Globus pallidus (tissue), 1 donor: ENCODE results near the gene INHBB.

Source experiments
- DNase-seq: peaks from one replicate; pipeline ENCODE4 v3.0.0-alpha.2; 2015; ENCODE audit warnings: low spot score

Gene INHBB

GRCh38 chr2:120357768-120358167, 11.8 kb downstream of the INHBB start:
- DNase-seq, result no peak

- no peak for DNase-seq
These were observed 13.0 kb downstream of the INHBB start for GRCh38 chr2:120358734-120359465.

GRCh38 chr2:120360307-120360855, 14.4 kb downstream of the INHBB start:
- no peak for DNase-seq

GRCh38 chr2:120362926-120363325, 17.0 kb downstream of the INHBB start:
- no peak for DNase-seq

- DNase-seq, result no peak
These were observed 19.4 kb downstream of the INHBB start for GRCh38 chr2:120365236-120365793.

GRCh38 chr2:120366698-120367097, 20.8 kb downstream of the INHBB start:
- no peak for DNase-seq

- DNase-seq, result no peak
These were observed 21.3 kb downstream of the INHBB start for GRCh38 chr2:120367221-120367620.

- no peak for DNase-seq
These were observed 21.7 kb downstream of the INHBB start for GRCh38 chr2:120367649-120368048.

GRCh38 chr2:120368086-120368485, 22.1 kb downstream of the INHBB start:
- no peak for DNase-seq

GRCh38 chr2:120369250-120369649, 23.3 kb downstream of the INHBB start:
- DNase-seq, result no peak

- DNase-seq, result no peak
These were observed 26.2 kb downstream of the INHBB start for GRCh38 chr2:120371969-120372625.

- no peak for DNase-seq
These were observed 26.9 kb downstream of the INHBB start for GRCh38 chr2:120372816-120373215.

GRCh38 chr2:120373424-120373823, 27.5 kb downstream of the INHBB start:
- DNase-seq, result no peak

GRCh38 chr2:120374821-120375220, 28.9 kb downstream of the INHBB start:
- DNase-seq, result no peak

- no peak for DNase-seq
These were observed 29.5 kb downstream of the INHBB start for GRCh38 chr2:120375251-120376020.

GRCh38 chr2:120376101-120376500, 30.2 kb downstream of the INHBB start:
- no peak for DNase-seq

GRCh38 chr2:120376679-120377640, 31.0 kb downstream of the INHBB start:
- DNase-seq, result no peak

- no peak for DNase-seq
These were observed 32.7 kb downstream of the INHBB start for GRCh38 chr2:120378605-120379004.

GRCh38 chr2:120379916-120380893, 34.3 kb downstream of the INHBB start:
- no peak for DNase-seq

GRCh38 chr2:120381192-120381591, 35.3 kb downstream of the INHBB start:
- DNase-seq, result no peak
